Upper lobe of left lung (tissue), 4 donors: ENCODE results near the gene HSPA4L.

ENCODE experiments used
- CTCF ChIP-seq, 6 experiments: fragments of 450-650 bp in 4 of 6; fragments of 200-600 bp in 2 of 6; sonication (generic) in 2 of 6; IDR thresholded peaks; one replicate each; pipeline ENCODE4 v1.5.1; 2016 to 2019; ENCODE audit warnings: antibody characterized with exemption in 6 of 6
- EP300 ChIP-seq, 4 donors: sonication (generic); formaldehyde crosslinking; IDR thresholded peaks; one replicate each; pipeline ENCODE4 v1.5.1; 2017; ENCODE audit warnings: antibody characterized with exemption in 4 of 4, control low read depth in 2 of 4
- POLR2A ChIP-seq, 4 donors: fragments of 450-650 bp; IDR thresholded peaks; one replicate each; pipeline ENCODE4 v1.5.1; 2016 to 2017; ENCODE audit warnings: antibody characterized with exemption in 4 of 4, mild to moderate bottlenecking in 2 of 4
- POLR2AphosphoS5 ChIP-seq, 2 donors: sonication (generic); formaldehyde crosslinking; IDR thresholded peaks; one replicate each; pipeline ENCODE4 v1.5.1; 2017; ENCODE audit warnings: antibody characterized with exemption in 2 of 2

DNA sequence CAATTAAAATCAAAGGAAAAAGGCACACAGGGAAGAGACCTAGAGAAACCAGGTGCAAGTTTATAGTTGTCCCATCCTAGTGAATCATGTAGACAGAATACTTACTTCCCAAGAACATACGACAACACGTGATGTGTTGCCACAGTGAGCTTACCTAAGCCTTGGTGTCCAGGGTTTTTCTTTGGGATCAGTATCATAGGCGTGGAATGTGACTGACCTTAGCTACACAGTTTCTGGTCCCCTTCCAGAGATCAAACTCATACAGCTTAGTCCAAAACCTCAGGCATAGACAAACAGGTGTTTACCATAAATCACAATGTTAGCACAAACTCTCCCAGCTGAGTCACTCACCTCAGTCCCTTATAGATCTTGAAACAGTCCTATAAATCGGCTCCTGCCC, 34.2 kb upstream of the HSPA4L start:
- TF ChIP-seq CTCF (IDR thresholded peaks at IDR 0.05) (no peak), POLR2AphosphoS5 (IDR thresholded peaks at IDR 0.05) (no peak), POLR2A (IDR thresholded peaks at IDR 0.05) (no peak), EP300 (IDR thresholded peaks at IDR 0.05) (no peak)
